Left lung (tissue), 10 donors: ENCODE results near the gene OSBPL2. TPM values are rescaled to one million over a fixed set of nuclear protein-coding genes. Genes with fewer than 3 reads are reported as not detected.
A peak's percentile ranks its signal among the peaks of the same experiment; 100 is the strongest.

Source experiments
- ATAC-seq: fragments of 200-7000 bp; cut with Tn5 transposase; one replicate; pipeline ENCODE4 v1.9.1; 2020; ENCODE audit warnings: moderate library complexity
- DNase-seq, 4 donors: peaks; one replicate each; pipeline ENCODE4 v3.0.0-alpha.2; 2013 to 2020
- H3K27ac ChIP-seq, 2 donors: fragments of 200-600 bp; sonication (generic) in 1 of 2; one replicate each; pipeline versions ENCODE4 v1.5.0 to v1.8.0; 2020 to 2021
- H3K27me3 ChIP-seq, 2 donors: fragments of 200-600 bp; sonication (generic) in 1 of 2; one replicate each; pipeline versions ENCODE4 v1.5.0 to v1.8.0; 2020 to 2021
- H3K36me3 ChIP-seq, 2 donors: fragments of 200-600 bp; sonication (generic) in 1 of 2; one replicate each; pipeline versions ENCODE4 v1.5.0 to v1.8.0; 2020 to 2021
- H3K4me1 ChIP-seq, 2 donors: fragments of 200-600 bp; one replicate each; pipeline ENCODE4 v1.8.0; 2021
- H3K4me3 ChIP-seq, 2 donors: fragments of 200-600 bp; sonication (generic) in 1 of 2; one replicate each; pipeline versions ENCODE4 v1.5.0 to v1.8.0; 2020 to 2021; ENCODE audit warnings: mild to moderate bottlenecking in 1 of 2
- H3K9me3 ChIP-seq, 2 donors: fragments of 200-600 bp; sonication (generic) in 1 of 2; one replicate each; pipeline versions ENCODE4 v1.5.0 to v1.8.0; 2020 to 2021
- intact Hi-C, 2 donors: fragments of 100-400 bp; cut with DNase I; formaldehyde crosslinking; loops; one replicate each; pipeline versions ENCODE4 v1.11.2 to v1.14.2; 2022
- polyA plus RNA-seq, 6 donors: library from polyadenylated mRNA; unstranded; fragments of 120-200 nt; gene quantifications; one replicate each; pipeline ENCODE4 v1.2.1, GENCODE V29; 2013; ENCODE audit not compliant: insufficient read length in 6 of 6
- total RNA-seq, 2 donors: library from RNA; stranded (reverse); fragmentation: NEBNext Ultra II Directional; extraction: Animal tissue kit (Norgen Biotek cat#: 25700); gene quantifications; one replicate each; pipeline ENCODE4 v1.2.1, GENCODE V29; 2021
- TF ChIP-seq, protein P1 (sequence below), 2 donors: fragments of 200-600 bp; sonication (generic) in 1 of 2; IDR thresholded peaks; one replicate each; pipeline versions ENCODE4 v1.5.0 to v1.8.0; 2021; ENCODE audit warnings: antibody characterized with exemption in 2 of 2
- donor health status: DM: no; HTN: yes; CAD: no.
- donor health status: DM: no; HTN: no; CAD: no.

Gene OSBPL2
- total and polyA plus RNA-seq, 8 donors: 25.6 to 47.3 (median 32.4) TPM

DNA sequence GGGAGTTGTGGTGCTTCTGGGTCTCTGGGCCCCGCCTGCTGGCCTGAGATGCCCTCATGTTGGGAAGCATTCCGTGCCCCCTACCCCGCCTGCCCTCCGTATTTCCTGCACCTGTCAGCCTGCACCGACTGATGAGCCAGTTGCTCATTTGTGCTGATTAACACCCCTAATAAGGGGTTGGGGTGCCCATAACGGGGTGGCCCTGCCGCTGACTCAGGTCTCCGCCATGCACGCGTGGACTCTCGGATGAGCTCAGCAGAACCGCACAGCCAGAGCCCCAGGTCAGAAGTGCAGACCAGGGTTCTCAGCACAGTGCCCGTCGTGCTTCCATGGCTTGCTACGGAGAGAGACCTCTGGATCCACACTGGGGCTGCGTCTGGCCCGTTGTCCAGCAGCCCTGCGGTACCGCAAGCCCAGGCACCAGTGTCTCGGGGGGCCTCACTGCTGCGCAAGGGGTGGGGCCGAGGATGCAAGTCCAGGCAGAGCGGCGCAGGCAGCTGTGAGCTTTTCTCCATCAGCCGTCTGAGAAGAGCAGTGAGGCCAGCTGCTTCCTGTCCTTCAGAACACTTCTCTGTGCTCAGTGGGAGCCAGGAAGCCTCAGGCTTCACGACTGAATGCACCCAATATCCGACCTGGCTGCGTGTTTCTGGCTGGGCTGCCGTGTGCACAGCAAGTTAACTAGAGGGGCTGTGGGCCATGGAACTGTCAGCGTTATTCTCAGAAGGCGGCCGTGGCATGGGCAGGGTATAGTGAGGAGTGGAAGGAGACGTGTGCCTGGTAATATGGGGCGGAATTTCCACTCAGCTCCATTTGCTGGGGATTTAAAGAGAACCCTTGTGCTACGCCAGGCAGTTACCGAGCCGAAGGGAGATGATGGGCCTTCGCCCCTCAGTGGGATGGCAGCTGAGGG lies 36.9 kb upstream of the OSBPL2 start:
- Histone ChIP-seq H3K9me3 (no peaks in the 10 kb centered on the region), H3K27me3 (no peaks in the 10 kb centered on the region), H3K4me3 (no peak overlapping the region), H3K4me1 (no peaks in the 10 kb centered on the region), H3K36me3 (peaks cover 0 to 76% of the 10 kb centered on the region in 2 donors), H3K27ac (no peak overlapping the region)
- intact Hi-C loops: no loop called here
- no peak for ATAC-seq
- DNase-seq: peak in 1 of 4 donors; percentile 50
- TF ChIP-seq, protein P1, sequence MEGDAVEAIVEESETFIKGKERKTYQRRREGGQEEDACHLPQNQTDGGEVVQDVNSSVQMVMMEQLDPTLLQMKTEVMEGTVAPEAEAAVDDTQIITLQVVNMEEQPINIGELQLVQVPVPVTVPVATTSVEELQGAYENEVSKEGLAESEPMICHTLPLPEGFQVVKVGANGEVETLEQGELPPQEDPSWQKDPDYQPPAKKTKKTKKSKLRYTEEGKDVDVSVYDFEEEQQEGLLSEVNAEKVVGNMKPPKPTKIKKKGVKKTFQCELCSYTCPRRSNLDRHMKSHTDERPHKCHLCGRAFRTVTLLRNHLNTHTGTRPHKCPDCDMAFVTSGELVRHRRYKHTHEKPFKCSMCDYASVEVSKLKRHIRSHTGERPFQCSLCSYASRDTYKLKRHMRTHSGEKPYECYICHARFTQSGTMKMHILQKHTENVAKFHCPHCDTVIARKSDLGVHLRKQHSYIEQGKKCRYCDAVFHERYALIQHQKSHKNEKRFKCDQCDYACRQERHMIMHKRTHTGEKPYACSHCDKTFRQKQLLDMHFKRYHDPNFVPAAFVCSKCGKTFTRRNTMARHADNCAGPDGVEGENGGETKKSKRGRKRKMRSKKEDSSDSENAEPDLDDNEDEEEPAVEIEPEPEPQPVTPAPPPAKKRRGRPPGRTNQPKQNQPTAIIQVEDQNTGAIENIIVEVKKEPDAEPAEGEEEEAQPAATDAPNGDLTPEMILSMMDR (IDR thresholded peaks at IDR 0.05): no peak

- TF ChIP-seq, protein P1 (IDR thresholded peaks at IDR 0.05): no peak
- no peak for ATAC-seq
- intact Hi-C loops: no loop called here
- Histone ChIP-seq H3K27ac (no peak overlapping the region), H3K4me1 (no peaks in the 10 kb centered on the region), H3K27me3 (no peaks in the 10 kb centered on the region), H3K36me3 (peaks cover 0 to 70% of the 10 kb centered on the region in 2 donors), H3K4me3 (no peak overlapping the region), H3K9me3 (no peaks in the 10 kb centered on the region)
- peak in 1 of 4 donors; percentile 20 for DNase-seq
These were observed 36.3 kb upstream of the OSBPL2 start for GRCh38 chr20:62202083-62202395.

DNA sequence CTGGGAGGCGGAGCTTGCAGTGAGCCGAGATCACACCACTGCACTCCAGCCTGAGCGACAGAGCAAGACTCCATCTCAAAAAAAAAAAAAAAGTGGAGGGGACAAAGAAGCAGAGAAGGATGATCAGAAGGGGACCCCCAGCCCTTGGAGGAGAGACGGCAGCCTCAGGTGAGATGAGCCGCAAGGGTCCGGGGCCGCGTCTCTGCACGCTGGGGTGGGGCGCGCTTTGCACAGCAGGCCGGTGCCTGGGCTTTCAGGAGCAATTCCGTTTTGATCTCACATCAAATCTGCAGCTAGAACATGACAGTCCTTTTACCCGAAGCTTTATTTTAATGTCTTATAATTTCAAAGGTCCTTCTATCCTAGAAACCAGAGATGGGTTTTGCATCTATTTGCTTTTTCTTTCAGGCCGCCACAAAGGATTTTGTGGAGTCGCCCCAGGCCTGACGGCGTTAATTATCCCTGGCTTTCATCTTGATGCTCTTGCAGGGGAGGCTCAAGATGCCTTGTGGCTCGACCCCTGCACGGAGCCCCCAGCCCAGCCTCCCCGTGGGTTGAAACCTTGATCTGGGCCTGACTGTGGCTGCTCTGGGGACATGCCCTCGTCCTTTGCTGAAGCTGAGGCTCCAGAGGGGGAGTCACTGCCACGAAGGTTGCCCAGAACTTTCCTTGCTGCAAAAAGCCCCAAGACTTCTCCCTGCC lies 35.5 kb upstream of the OSBPL2 start:
- ATAC-seq: no peak
- peak in 1 of 4 donors; percentile 61 for DNase-seq
- H3K9me3 ChIP-seq: no peaks in the 10 kb centered on the region
- H3K4me1 ChIP-seq: no peaks in the 10 kb centered on the region
- H3K27ac ChIP-seq: no peak overlapping the region
- H3K27me3 ChIP-seq: no peaks in the 10 kb centered on the region
- intact Hi-C loops: no loop called here
- no peak overlapping the region for H3K4me3 ChIP-seq
- TF ChIP-seq, protein P1 (IDR thresholded peaks at IDR 0.05): no peak
- H3K36me3 ChIP-seq: peaks cover 0 to 62% of the 10 kb centered on the region in 2 donors

GRCh38 chr20:62203378-62204030 lies 34.8 kb upstream of the OSBPL2 start:
- intact Hi-C loops: no loop called here

More at GRCh38 chr20:62203378-62204030, 34.8 kb upstream of the OSBPL2 start:
- Histone ChIP-seq H3K4me3 (no peak overlapping the region), H3K36me3 (peaks cover 0 to 55% of the 10 kb centered on the region in 2 donors), H3K27me3 (peaks cover 0 to 2% of the 10 kb centered on the region in 2 donors), H3K4me1 (no peaks in the 10 kb centered on the region), H3K27ac (no peak overlapping the region), H3K9me3 (no peaks in the 10 kb centered on the region)
- DNase-seq: peak in 1 of 4 donors; percentile 49
- ATAC-seq: no peak
- TF ChIP-seq, protein P1 (IDR thresholded peaks at IDR 0.05): no peak
